Stimulated activated CD4-positive, alpha-beta T cell treated with anti-CD3 and anti-CD28 coated beads, Interleukin-12 subunit alpha, Interleukin-12 subunit beta, amount 100 ng/mL, for 24 hours (primary cell): ENCODE results near the gene XKRX.

Source experiments
- DNase-seq, 2 experiments: peaks; one replicate each; pipeline ENCODE4 v3.0.0-alpha.2; 2020; ENCODE audit warnings: low read depth in 2 of 2

XKRX gene

DNA sequence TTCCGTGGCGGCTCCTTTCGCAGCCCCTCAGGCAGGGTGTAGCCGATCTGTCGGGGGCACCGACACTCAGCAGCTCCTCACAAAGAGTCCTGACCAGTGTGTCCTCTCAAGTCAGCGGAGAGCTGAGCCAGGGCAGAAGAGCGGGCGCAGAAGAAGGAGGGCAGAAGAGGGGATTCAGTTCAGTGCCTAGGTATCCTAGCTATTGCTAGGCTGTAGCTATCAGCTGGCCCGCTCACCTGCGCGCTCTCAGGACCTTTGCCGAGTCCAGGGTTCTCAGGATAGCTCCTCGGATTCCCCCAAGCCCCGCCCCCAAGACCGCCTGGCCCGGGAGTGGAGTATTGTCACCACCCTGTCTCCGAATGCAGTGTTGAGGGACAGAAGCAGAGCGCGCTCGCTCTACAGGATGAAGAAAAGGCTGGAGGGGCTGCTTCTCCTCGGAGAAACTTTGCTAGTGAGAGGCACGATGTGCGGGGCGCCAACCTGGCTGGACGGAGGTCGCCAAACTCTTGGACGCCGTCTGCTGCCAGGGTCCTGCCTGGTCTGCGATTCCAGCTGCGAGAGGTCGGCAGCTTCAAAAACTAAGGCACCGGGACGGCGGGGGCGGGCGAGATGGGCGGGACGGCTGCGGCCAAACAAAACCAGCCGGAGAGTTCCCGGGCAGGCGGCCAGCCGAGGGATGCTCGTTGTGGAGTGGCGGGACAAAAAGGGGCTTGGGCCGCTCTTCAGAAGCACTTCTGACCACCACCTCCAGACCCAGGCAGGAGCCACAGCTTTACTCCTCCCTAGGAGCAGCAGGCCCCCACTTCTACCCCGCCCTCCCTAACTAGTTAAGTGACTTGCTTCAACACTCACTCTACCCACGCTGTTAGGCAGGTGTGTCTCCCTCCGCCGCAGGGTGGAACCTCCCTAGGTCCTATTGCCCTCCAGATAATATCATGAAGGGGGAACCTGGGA is at the start of gene XKRX:
XKRX (minus strand) TSS at position 258 of the 954 bp plus-strand sequence. CDS start 613 bp downstream, outside the sequence.
- DNase-seq = peak; percentile 15 to 19

DNA sequence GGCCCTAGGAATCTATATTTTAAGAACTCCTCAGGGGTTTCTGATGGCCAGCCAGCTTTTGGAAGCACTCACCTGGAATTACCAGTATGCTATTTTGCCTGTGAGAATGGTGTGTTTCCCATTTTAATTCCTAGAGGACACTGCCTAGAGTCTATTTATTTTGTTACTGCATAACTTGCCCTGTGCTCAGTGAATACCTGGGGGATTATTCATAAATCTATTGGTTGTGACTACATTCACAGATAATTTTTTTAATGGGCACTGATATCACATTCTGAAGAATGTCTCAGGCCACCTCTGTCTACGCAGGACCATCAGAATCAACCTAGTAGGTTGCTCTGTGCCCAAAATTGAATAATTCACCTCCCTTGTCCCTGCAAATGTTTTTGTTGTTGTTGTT is 47.5 kb upstream of the XKRX start:
- no peak for DNase-seq

DNA sequence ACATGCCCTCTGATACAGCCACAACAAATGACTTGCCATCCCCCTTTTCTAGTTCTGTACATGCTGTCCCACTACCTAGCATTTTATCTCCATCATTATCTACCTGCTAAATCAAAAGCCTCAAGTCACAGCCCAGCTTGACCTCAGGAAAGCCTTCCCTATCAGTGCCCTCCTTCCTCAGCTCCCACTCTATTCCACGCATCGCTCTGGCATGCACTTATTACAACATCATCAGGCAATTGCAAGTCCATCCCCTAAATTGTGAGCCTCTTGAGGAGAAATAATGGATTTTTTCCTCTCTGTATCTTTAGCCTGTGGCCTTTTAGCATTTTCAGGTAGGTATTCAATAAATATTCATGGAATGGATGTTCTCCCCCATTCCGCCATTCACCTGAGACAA is 46.5 kb upstream of the XKRX start:
- no peak for DNase-seq

DNA sequence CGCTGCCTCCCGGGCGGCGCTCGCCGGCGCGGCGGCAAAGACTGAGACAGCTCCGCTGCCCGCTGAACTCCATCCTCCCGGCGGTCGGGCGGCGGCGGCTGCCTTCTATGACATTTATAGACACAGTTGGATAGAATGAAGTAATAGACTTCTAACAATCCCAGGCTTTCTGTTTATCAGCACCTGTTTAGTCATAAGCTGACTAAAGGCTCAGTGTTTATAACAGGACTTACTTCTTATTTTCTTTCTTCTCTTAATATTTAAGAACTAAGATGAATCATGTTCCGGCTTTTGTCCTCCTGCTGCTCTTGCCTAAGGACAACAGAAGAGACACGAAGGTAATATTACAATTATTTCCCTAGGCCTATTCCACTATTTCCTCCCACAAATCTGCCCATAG is 44.7 kb upstream of the XKRX start:
- DNase-seq = no peak

DNA sequence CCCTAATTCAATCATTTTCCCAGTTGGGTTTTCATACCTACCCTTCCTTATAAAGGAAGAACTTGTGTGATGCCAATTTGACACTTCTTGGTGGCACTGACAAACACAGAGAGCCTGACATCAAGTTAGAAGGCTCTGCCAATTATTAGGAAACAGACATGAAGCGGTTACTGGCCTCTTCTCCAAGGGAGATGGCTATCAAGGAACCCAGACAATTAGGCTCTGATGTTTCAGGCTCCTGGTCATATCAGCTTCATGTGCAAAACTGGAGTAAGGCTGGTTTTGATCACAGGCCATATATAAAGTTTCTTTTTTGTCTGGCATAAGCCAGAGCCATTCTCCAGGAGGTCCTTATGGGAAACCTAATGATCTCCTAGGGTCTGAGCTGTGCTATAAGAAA is 41.2 kb upstream of the XKRX start:
- no peak for DNase-seq

DNA sequence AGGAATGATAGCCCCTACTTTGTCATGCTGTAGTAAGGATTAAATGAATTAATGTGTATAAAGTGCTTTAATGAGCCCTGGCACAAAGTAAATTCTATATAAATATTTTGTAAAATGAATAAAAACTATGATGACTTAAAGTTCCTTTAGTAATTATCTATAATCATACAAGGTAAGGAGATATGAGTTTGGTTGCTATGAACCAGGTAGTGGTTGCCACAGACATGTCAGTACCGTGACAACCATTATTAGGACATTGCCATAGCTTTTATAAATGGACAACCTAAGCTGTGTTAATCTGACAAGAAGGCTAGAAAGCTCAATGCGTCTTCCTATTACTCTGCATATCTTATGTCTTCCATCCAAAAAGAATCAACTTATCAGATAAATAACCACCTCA is 40.7 kb upstream of the XKRX start, which contains the start of gene ARL13A:
ARL13A (plus strand) TSS at position 301 of the 400 bp plus-strand sequence. CDS start 3,982 bp downstream, outside the sequence.
- no peak for DNase-seq

DNA sequence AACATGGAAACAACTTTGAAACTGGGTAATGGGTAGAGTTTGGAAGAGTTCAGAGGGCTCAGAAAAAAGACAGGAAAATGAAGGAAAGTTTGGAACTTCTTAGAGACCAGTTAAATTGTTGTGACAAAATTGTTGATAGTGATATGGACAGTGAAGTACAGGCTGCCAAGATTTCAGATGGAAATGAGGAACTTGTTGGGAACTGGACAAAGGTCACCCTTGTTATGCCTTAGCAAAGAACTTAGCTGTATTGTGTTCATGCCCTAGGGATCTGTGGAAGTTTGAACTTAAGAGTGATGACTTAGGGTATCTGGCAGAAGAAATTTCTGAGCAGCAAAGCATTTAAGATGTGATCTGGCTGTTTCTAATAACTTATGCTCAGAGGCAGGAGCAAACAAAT is 35.6 kb upstream of the XKRX start:
- DNase-seq = no peak

DNA sequence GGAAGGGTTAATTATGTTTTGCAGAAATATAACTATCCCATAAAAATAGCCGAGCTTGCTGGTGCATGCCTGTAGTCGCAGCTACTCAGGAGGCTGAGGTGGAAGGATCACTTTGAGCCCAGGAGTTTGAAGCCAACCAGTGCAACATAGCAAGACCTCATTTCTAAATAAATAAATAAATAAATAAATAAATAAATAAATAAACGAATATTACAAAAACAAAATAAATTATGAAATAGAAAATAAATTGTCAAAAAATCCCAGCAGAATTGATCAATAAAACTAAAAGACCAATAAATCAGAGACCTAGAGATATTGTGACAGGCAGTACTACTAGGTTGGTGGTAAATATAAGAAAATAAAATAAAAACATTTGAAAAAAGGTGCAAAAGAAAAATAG is 34.1 kb upstream of the XKRX start:
- no peak for DNase-seq

DNA sequence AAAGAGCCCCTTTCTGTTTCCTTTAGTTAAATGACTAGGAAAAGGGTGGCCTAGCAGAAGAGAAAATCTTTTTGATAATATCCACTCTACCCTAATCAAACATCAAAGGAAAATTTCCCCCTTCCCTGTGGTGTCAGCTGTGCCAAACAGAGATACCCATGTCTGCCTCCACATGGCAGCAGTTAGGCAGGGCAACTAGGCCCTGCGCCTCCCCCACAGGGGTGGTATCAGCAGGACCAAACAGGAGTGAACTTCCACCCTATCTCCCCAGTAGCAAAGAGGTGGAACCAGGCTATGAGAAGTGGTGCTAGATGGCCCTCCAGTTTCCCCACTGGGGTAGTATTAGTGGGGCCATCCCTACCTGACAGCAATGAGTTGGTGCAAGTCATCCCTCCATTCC is 19.8 kb upstream of the XKRX start:
- no peak for DNase-seq

DNA sequence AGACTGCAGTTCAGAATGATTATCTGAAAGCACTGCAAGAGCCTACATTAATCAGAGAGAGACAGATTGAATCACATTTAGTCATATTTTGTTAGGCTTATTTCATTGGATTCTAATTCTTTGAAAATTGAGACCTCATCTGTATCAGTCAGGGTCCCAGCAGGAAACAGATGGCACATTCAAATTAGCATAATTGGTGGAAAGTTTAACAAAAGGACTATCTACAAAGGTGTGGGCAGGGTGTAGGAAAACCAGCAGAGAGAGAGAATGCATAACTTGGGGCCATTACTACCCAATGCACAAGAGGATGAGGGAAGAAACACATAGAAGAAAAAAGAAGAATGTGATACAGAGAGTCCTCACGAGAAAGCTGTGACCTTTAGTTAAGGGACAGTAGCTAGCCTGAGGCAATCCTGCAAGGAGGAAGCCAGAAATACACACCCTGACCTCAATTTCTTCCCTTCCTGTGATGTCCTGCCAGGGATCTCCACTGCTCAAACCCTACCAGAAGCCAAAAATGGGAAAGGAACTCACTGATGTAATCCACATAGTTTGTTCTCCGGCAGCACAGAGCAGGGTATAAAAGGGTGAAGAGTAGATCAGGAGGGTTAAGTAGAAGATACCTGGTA is 17.7 kb upstream of the XKRX start:
- no peak for DNase-seq

DNA sequence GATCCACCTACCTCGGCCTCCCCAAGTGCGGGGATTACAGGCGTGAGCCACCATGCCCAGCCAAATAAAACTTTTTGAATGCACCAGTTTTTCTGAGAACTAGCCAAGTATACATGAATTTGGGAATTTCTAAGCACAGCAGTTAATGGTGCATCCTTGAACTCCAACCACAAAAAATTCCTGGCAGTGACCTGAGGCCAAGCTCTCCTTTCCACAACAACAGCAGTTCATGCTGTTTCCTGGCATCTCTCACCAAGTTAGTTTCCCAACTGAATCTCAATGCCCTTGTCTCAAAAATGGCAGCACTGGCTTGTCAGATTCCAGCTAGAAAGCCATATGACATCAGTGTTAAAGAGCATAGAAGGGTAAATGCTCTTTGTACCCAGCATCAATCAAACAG is 15.9 kb upstream of the XKRX start:
- DNase-seq = no peak

DNA sequence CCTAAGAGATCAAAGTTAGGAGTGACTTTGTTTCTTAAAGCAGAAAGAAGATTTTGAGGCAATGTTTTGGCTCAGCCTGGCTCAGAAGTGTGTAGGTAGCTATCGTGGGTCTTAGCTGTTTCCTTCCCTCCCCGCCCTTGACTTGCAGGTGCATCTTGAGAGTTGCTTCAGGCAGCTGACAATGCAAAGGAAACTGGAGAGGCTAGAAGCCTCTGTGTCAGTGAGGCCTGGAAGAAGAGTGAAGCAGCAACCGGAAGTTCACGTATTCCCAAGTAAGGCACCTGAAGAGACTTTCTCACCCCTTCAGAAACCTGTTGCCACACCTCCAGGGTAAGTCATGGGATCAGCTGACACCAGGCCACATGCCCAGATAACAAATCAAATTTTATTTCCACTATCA is 10.6 kb upstream of the XKRX start:
- no peak for DNase-seq

DNA sequence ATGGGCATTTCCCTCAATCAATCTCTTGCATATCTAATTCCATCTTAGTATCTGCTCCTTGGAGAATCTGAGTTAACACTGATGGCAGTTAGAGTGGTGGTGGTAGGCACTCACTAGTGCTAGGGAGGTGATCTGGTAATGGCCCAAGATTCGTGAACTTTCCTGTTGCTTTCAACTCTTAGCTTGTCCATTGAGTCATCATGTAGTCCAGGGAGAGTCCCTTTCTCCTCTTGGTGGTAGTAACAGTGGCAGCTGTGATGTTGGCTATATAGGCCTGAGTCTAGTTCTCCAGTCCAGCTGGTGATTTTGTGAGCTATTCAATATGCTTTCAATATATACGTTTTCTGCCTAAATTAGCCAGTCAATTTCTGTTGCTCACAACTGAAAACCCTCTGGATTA is 7.0 kb upstream of the XKRX start:
- DNase-seq = no peak

DNA sequence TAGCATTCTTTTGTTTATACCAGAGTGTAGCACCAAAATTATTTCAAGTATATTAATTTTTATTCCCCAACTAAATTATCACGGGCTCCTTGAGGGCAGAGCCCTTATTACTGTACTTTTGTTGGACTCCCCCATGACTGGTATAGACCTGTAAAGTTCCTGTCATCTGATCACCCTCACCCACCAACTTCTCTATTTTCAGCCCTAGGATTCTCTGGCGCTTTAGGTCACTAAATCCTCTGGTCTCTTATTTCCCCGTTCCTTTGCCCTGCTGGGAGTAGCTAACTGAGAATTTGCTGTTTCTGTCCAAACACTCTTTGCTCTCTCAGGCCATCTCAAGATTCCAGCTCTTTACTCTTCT is 3.2 kb upstream of the XKRX start:
- no peak for DNase-seq

DNA sequence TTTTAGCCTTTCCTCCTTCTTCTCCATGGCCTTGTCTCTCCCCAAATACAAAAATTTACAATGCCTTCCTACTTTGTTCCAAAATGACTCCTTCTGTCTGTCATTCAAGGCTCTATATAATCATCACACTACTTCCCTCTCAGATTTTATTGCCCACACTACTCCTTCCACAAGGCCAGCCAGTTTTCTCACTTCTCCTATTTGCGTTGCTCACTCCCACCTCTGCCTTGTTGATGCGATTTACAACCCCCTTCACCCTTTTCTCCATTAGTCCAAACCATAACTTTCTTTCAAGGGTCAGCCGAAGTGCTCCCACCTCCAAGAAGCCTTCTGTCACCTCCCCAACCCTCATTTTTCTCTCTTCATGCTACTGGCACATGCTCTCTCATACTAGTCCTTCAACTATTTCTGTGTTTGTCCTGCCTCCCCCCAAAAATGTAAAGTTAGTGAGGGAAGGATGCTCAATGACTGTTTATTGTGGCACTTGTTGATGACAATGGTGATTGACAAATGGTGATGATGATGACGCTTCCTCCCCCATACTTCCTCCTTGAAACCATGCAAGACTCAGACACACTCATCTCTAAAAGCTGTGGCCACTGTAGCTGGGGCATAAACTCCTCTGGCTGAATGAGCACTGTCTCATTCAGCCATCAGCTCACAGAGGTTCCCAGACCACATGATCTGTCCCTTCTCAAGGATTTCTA is 2.7 kb upstream of the XKRX start:
- DNase-seq = peak in 1 of 2 experiments; percentile 1

DNA sequence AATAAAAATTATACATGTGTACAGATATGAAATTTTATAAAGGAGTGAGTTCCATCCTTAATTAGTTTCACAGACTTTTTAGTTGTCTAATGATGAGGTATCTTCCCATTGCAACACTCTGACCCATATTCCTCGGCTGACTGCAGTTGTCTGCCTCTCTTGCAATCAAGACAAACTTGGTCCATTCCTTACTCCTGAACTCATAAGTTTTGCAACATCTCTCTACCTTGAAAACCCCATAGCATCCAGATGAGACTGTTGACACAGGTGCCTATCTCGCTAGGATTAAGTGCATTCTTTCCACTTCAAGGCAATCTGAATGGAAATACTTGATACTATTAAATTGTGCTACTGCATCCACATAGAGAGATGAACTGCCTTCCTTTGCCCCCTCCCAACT is 2.3 kb downstream of the XKRX start:
- DNase-seq = no peak

DNA sequence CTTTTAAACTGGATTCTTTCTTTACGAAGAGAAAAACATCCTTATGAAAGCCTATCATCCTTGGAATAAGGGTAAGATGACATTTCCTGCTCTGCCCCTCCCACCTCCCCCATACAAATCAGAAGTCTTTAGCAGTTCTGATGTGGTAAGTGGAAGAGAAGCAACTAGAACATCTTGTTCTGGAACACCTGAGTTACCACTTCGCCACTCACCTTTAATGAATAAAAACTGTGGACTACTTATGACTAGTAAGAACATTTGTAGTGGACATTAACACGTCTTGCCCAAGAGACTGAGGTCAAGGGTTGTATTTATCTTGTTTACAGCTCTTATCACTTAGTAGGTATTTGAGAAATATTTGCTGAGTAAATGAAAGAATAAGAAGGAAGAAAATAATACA is 4.3 kb downstream of the XKRX start:
- DNase-seq = no peak

DNA sequence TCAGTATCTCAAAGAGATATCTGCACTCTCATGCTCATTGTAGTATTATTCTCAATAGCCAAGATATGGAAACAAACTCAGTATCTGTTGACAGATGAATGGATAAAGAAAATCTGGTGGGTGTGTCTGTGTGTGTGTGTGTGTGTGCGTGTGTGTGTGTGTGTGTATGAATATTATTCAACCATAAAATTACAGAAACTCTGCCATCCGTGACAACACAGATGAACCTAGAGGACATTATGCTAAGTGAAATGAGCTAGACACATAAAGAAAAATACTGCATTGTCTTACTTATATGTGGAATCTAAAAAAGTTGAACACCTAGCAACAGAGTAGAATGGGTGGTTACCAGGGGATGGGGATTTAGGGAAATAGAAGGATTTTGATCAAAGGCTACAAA is 13.2 kb downstream of the XKRX start:
- DNase-seq = no peak

DNA sequence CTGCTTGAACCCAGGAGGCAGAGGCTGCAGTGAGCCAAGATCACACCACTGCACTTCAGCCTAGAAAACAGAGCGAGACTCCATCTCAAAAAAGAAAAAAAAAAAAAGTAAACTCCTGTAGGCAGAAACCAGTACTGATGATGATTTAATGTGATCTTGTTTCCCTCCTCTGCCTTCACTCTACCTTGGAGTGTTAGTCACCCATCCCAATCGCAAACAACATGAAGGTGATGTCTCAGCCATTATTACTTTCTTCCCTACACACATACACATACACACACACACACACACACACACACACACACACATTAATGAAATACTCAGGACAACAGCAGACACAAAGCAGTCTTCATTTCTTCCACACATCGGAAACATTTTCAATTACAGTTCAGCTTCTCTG is 15.6 kb downstream of the XKRX start:
- no peak for DNase-seq

DNA sequence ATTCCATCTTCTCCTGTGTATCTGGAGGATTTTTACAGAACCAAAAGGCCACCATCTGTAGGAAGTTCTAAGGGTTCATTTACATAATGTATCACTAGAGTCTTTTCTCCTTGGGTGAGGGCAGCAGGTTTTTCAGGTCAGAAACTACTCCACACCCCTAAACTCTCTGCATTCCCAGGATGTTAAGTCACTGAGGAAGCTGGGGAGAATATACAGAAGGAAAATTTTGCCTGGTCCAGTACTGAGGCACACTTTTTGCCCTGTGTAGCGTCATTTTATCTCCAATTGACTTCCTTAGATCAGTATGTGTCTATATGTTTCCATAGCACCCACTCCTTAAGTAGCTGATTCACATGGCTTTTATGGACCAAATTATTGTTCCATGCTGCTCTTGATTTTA is 17.0 kb downstream of the XKRX start:
- DNase-seq = no peak

DNA sequence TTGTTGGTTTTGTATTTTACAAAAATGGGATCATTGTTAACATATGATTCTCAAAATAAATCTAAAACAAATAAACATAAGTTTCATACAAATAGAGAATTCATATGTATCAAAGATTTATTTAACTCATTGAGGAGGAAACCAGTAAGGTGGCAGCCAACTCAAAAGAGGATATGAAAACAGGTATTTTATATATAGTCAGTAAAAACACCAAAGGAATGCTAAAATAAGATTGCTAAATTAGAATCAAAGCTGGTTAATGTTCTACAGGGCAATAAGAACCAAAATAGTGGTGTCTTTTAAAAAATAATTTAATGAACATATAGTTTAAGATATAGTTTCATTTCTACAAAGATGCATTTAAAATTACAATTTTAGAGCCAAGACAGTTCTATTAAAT is 23.1 kb downstream of the XKRX start:
- DNase-seq = no peak

DNA sequence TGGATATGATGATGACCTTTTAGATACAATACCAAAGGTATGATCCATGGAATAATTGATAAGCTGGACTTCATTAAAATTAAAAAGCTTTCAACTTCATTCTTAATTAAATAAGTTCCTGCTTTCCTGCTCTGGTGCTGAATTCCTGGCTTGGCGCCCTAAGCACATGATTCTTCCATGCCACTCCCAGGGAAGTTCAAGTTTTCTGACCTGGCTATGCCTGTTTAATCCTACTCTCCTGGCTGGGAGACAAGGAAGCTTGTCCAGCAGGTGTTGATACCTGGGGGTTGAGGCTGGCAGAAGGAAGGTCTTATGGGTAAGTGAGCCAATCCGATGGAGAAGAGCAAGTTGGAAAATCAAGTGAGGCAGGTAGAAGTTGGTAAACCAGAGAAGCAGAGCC is 24.3 kb downstream of the XKRX start:
- DNase-seq = no peak
